NCI-H748 (cell line): ENCODE measurements around the gene MBP.
"Not testable (repeated sequence)": the region's sequence is repeated elsewhere in the genome, so short reads cannot be mapped to it uniquely, and the experiment has no call there.

Experiments
- DNase-seq: peaks from one replicate; lab custom pipeline; 2025; ENCODE audit not compliant: unreplicated experiment; lab: John Stamatoyannopoulos, UW

The MBP gene

DNA sequence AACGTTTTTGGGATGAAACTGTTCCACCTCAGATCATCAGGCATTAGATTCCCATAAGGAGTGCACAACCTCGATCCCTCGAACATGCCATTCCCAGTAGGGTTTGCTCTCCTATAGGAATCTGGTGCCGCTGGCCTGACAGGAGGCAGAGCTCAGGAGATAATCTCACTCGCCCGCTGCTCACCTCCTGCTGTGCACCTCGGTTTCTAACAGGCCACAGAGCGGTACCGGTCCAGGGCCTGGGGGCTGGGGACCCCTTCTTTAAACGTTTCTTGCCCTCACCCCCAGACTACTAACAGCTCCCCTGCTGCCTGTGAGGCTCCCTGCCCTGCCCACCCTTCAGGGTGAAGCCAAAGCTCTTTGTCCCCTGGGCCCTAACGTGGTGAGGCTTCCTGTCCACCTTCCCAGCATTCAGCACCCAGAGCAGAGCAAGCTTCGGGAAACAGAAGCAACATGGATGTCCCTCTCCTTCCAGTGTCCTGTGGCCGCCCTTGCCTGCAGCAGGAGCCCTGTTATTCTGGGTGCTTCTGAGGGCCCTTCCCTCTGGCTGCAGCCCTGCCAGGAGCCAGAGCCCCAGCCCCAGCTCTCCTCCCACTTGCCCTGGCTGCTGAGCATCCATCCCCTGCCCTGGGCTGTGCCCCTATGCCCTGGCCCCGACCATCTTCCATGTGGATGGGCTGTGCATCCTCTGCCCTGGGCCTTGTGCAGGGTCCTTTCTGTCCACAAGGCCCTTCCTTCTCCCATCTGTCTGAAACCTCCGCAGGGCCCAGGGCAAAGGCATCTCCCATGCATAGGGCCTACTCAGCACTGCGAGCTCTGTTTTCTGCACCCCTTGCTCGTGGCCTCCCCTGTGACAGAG lies 140.1 kb downstream of the MBP start:
- DNase-seq = no peak

DNA sequence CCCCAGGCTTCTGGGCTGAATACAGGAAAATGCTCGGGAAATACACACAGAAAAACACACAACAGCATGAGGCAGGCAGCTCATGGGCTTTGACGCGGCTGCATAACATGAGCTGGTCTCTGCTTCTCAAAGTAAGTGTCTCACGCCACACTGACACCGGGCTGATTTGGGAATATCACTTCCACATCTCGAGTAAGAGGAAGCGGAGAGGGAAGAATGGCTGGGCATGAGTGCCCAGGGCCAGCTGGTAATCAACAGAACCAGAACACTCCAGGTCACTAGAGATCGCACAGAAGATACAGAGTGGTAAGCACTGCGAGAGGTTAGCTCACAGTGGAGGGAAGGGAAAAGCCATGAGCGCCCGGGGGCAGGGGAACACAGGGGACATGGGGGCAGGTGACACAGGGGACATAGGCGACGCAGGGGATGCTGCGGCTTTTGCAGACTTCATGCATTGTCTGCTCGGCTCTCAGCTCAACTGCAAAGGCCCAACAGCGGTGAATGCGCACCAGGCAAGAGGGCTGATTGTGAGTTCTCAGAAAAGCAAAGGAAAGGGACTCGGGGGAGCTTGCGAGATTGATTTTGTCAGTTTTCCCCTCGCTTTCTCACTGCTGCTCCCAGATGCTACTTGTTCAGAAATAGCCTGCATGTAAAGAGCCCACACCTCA lies 141.4 kb downstream of the MBP start:
- no peak for DNase-seq

DNA sequence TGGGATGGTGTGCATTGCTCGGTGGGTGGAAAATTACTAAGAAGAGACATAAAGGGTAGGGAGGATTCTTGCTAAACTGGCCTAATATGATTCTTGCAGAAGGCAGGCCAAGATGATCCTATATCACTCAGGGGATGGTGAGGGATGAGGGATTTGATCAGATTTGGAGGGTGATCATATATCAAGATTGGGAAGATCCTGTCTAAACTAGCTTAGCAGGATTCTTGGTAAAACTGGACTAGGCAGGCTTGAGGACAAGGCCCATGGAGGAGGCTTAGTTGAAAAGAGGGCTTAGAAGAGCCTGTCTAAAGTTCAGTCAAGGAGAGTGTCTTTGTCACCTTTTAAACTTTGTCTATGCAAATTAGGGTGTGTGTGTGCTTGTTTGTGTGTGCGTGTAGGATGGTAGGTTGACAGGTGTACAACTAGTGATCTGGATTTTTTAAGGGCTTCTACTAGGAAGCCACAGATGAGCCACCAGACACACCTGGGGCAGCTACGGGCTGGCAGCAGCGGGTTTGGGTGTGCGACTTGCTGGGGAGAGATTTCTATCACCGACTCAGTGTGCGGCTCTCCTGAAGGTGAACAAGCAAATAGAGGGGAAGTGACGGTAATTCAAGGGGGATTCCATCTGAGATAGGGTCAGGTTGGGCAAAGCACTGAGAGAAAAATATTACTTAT lies 142.1 kb downstream of the MBP start:
- DNase-seq = not testable (repeated sequence)

DNA sequence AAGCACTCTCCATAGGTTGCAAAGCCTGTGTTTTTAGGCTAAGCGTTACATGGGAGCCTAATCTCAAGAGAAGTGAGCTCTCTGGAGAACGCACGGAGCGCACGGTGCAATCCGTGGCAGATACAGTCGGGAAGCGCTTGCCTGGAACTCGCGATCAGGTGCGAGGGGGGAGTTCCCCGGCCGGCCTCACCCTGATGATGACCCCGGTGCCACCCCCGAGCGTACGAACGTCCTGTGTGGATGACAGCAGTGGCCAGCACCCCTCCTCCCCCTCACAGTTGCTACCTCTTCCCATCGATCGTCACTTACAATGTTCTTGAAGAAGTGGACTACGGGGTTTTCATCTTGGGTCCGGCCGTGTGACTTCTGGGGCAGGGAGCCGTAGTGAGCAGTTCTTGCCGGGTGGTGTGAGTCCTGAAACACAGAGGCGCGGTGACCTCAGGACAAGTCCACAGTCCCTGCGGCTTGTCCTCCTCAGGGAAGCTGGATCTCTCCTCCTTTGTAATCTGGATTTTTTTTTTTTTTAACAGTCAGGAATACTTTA lies 142.9 kb downstream of the MBP start:
- DNase-seq = no peak

DNA sequence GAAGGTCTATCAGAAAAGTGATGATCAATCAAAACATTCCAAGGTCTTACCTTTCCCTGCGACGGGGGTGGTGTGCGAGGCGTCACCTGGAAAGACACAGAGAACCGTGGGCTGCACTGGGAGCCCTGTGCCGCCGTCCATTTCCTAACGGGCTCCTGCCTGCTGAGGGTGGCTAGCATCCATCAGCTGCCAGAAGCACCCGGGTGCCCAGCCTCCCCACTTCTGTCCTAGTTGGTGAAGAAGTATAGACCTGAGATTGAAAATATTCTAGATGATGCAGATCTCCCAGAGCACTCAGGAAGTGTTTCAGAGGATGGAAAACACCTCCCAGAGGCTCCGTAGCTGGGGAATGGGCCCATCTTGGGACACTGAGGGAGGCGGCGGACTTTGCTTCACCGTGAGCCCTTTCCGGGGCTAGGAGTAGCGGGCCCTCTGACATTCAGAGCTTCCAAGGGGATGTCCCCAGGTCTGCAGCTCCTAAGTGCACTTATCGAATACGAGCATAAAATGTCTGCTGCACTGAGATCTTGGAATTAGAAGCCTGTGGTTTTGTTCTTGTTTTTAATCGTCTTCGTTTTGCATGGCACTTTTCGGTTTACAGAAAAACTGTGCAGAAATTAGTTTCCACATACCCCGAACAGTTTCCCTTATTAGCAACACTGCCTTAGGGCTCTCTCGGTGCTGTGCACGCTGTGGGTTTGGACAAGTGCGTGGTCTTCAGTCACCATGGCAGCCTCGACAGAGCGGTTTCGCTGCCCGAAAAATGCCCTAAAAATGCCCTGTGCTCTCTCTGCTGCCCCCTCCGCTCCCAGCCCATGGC lies 143.5 kb downstream of the MBP start:
- DNase-seq = no peak

DNA sequence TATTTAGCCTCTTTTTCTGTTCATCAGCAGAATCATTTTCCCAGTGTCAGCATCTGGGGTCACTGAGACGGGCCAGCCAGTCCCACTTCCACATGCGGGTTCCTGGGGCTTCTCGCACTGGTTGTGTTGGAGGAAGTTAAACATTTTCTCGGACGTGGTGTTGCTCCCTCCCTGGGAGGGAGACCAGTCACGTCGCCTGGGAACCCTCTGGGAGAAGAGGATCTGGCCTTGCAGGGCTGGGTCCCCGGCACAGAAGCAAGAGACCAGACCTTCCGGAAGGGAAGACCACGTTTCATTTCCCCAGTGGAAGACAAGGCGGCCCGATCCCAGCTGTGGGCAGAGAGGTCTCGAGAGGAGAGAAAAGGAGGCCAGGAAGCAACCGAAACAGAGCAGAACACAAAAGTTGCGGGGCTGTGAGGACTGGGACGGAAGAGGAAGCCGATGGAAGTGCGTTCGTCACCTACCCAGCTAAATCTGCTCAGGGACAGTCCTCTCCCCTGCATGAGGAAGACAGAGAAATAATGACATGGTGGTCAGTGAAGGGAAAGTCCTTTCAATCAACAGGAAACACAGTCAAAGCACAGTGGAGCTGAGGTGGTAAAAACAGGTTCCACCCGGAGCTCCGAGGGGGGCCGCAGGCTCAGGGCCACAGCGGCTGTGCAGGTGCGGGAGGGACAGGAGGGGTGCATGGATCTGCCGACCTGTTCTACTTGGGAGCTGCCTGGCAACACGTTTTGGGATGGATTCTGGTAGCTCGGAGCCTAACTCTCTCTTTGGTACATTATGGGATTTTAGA lies 144.4 kb downstream of the MBP start:
- no peak for DNase-seq

DNA sequence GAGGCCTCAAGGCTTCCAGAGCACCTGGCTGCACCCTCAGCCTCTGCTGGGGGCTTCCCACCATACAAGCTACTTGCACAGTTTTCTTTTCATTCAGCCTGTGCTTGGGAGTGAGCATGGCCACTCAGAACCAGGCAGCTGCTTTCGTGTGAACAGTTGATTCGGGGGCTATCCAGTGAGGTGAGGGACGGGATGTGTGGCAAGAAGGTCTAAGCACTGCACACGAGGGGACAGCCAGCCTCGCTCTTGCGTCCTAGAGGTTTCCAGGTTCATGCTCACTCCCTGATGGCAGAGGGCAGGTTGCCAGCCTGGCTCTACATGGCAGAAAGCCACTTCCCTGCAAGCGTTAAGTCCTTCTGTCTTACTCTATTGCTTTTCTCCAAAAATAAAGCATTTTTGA lies 146.2 kb downstream of the MBP start:
- no peak for DNase-seq

DNA sequence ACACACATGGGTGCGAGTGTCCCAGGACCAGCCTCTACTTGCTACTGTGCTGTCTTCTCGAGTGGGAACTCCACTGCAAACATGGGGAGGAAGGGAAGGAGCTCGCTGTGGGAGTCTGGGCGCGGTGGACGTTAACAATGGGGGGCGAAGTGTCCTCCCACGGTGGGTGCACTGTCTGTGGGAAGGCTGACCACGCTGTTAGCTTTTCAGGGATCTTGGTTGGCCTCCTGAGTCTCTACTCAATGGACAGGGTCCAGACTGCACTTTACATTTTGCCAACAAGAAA lies 146.7 kb downstream of the MBP start:
- no peak for DNase-seq

DNA sequence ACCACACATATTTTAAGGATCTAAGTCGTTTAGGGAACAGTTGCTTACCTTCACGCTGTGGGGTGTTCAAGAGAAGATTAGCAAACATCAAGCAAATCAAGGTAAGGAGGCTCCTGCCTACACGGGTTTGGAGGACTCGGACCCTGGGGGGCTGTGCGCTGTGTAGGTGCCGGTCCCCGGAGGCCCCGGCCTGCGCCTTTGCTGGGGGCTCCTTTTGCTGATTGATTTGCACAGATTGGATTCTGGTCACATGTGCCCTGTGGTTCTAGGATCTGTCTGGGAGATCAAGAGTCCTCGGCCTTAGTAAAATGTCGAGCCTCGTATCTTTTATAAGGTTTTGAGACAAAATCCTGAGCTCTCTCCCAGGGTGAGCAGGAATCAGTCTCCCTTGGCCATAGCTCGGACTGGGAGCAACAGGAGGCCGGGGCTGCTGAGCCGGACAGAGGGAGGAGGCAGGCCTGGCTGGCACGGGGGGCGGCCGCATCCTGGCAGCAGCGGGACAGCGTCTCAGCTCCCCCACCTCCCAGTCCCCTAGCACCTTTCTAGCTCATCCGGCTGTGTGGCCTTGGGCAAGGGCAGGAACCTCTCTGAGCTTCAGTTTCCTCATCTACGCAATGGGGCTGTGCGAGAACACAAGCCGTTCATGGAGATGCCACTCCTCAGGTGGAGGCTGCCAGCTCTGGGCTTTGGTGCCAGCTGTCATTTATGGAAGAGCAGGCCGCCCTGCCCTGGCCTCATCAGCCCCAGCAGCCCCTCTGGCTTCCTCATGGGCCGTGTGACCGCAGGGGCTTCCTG lies 147.2 kb downstream of the MBP start:
- DNase-seq = no peak

DNA sequence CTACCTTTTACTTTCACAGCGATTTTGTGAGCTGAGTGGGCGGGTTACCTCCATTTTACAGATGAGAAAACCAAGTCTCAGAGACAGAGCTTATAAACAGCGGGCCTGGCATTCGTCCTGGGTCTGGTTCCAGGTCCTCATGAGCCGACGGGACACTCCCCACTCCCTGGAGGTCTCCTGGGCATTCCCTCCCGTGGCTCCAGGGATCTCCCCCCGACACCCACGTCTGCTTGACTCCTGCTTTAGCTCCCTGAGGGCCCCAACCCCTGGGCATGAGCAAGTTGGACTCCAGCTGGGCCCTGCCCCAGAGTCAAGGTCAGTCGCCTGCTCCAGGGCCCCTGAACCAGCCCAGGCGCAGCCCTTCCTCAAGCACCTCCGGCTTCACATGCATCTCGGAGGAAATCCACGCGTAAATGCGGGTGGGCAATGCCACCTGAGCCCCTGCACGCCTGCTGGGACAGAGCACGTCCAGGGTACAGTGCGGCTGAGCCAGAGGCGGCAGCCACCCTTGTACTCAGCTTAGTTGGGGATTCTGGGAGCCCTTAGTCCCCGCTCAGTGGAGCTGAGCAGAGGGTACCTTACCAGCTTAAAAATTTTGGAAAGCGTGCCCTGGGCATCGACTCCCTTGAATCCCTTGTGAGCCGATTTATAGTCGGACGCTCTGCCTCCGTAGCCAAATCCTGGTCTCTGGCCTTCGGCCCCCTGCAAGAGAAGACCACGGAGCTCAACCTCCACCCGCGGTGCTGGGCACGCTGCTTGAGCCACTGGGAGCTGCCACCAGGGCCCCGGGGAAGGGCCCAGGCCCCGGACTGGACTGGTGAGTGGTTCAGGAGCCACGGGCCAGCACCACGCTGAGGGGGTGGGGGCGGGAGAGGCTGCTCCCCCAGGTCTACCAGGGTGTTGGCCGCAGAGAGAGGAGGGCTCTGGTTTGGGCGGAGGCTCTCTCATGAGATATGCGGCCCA lies 148.1 kb downstream of the MBP start:
- no peak for DNase-seq

DNA sequence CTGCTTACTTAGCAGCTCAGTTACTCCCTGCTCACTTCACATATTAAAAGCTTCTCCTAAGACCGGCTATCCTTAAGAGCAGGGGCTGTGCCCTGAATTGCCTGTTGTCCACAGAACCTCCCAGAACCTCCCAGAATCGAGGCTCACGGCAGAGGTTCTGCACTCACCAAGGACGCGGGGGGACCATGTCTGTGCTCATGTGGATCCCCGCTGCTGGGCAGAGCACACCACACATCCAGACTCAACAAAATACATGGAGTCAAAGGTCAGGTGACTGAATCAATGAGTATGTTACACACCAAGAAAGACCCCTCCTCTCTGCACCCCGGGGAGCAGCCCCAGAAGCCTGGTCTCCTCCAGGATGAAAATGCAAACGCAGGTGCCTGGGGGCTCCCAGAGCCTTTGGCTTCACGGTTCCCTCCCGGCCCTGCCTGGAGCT lies 149.0 kb downstream of the MBP start:
- no peak for DNase-seq

DNA sequence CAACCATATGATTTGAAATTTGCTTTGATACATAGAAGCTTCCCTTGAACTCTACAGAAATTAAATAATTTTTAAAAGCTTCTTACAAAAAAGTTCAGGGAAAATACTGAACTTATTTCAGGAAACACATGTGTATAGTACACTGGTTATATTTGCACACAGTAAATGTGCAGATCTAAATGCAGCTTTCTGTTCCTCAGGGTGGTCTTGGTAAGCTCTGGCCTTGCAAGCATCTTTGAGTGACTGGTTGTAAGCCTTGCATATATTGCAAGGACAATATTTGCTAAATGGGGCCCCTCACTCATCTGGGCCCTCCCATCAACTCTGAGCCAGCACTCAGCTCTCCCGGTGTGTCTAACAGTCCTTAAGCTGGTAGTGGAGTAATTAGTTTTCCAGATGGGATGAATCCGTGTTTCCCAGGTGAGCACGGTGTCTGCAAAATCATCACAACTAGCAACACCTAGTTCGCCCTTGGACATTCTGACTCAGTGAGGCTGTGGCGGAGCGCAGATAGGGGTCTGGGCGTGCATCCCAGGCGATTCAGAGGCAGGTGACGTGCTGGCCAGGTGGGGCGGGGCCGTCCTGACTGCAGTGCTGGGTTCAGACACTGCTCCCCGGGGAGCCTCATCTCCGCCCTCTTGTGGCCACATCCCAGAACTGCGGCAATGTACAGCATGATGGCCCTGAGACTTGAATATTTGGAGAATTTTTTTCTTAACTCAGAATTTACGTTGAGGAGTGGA lies 149.6 kb downstream of the MBP start:
- DNase-seq = peak; percentile 86

DNA sequence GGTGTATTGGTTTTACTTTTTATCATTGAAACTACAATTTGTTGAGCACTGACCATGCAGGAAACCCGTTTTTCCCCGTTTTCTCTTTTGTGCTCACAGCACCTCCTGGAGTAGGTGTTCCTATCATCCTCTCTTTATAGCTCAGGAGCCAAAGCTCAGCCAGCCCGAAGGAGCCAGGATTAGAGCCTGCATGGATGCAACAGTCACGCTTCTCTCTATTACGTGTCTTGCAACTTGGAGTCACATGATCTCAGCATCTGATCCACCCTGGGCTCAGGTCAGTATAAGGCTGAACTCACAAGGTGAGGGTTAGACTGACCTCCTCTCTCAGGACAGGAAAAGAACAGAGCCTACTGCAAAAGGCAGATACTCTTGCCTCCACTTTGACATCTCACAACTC lies 150.5 kb downstream of the MBP start:
- no peak for DNase-seq

DNA sequence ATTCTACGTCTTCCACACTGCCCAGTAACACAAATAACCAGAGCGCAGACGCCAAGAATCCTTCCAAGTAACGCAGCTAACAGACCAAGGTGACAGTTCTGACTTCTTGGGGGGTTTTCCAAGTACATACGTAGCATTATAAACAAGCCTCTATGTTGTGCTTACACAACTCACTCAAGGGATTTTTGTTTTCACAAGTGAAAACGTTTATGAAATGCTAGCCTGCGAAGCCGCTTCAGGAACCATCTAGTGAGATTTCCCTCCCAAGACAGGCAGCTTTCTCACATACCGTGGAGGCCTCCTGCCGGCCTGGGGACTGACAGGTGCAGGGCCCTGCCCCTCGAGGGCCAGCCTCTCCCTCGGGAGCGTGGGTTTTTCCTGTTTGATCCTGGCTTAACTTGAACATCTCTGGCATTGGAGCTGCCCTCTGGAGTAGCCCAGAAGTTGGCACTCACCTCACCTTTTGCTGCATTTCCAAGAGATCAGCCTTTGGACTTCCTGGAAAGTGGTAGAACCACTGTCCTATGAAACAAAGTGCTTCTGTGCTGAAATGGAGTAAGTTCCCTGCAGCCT lies 151.1 kb downstream of the MBP start:
- no peak for DNase-seq

DNA sequence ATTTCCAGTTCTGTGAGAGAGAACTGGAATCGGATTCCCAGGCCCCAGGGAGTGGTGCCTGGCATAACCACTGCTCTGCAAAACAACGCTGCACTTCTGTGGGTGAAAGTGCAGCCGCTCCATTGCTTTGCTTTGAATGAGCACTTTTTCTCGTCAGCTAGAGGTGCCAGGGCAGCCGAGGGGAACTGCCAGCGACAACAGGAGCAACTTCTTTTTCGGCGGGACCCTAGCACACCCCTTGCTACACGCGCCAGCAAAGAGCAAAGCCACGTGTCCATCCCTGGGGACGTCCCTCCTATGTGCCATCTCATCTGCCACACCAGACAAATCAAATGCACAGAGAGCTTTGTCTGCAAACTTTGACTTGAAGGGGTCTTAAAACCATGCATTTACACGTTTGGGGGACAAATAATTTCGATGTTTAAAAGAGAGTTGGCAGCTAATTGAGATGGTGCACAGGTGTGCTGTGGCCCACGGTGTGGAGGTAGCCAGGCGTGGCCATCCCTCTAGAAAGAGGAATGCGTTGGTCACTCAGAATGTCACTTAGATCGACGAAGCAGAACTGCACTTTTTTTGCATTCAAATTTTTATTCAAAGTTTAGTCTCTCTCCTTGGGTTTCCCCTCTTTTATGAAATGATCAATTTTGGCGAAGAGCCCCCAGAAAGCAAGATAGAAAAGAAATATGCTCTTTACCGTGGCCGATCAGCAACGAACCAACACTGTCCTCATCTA lies 151.8 kb downstream of the MBP start:
- DNase-seq = no peak

DNA sequence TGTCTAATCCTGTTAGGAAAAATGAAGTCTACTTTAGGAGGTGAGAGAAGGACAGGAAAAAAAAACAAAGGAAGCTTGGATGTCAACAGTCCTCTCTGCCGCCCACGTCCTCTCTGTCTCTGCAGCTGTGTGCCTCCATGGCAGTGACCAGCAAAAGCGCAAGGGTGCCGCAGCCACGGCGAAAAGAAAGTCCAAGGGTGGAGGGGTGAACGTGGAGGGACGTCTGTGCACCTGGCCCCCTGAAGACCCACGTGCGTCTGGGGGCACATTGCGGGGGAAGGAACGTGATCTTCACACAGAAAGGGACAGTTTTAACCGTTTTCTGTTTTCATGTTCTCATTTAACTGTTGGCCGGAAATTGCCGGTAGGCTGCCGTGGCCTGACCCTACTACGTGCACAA lies 152.7 kb downstream of the MBP start:
- no peak for DNase-seq
